Mesothelial cell of epicardium (in vitro differentiated cells): ENCODE results near the gene TYMS. TPM values are rescaled to one million over a fixed set of nuclear protein-coding genes. Genes with fewer than 3 reads are reported as not detected.

Experiments
- DNase-seq, 2 experiments: peaks; one replicate each; pipeline ENCODE4 v3.0.0; 2021; ENCODE audit warnings: low spot score in 2 of 2; ENCODE audit not compliant: unreplicated experiment in 2 of 2
- H3K27ac Mint-ChIP-seq: 2 replicates; pipeline ENCODE4 v1.8.0; 2021; ENCODE audit warnings: mixed read lengths
- H3K27me3 Mint-ChIP-seq: 2 replicates; pipeline ENCODE4 v1.8.0; 2021; ENCODE audit warnings: low read depth, mixed read lengths
- H3K36me3 Mint-ChIP-seq: 2 replicates; pipeline ENCODE4 v1.8.0; 2021; ENCODE audit warnings: mixed read lengths
- H3K4me1 Mint-ChIP-seq: 2 replicates; pipeline ENCODE4 v1.8.0; 2021; ENCODE audit warnings: mixed read lengths
- H3K4me3 Mint-ChIP-seq: 2 replicates; pipeline ENCODE4 v1.8.0; 2021; ENCODE audit warnings: mild to moderate bottlenecking, moderate library complexity, mixed read lengths
- H3K9me3 Mint-ChIP-seq: 2 replicates; pipeline ENCODE4 v1.8.0; 2021; ENCODE audit warnings: mixed read lengths
- total RNA-seq: library from RNA; stranded (reverse); gene quantifications from 3 replicates; pipeline ENCODE4 v1.2.1, GENCODE V29; 2021
- TF ChIP-seq, protein P1 (sequence below): fragments of 200-600 bp; sonication (generic); IDR thresholded peaks from one replicate; pipeline ENCODE4 v1.5.0; 2021; ENCODE audit warnings: antibody characterized with exemption; ENCODE audit not compliant: unreplicated experiment

TYMS gene
- total RNA-seq, 1 donor from 2014 or later, result 54.0 TPM

DNA sequence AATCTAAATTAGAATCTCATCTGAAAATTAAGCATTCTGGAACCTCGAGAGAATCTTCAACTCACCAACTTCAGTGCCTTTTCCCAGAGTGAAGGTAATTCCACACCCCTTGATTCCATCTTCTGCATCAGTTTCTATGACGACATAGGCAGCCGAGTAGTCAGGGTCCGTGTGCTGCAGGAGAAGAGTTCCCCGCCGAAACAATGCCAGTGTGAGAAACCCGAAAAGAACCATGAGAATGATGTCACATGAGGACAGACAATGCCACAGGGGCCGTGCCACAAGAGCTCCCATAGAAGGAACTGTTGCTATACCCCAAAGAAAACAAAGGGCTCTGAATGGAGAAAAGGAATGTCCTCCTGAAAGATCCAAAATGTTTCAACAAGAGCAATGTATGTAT lies 49.0 kb downstream of the TYMS start:
- H3K27me3 Mint-ChIP-seq, result no peaks in the 10 kb centered on the region
- peaks cover 9% of the 10 kb centered on the region for H3K4me1 Mint-ChIP-seq
- no peak overlapping the region for H3K27ac Mint-ChIP-seq
- DNase-seq, result no peak
- no peaks in the 10 kb centered on the region for H3K9me3 Mint-ChIP-seq
- H3K4me3 Mint-ChIP-seq, result no peak overlapping the region
- TF ChIP-seq, protein P1, sequence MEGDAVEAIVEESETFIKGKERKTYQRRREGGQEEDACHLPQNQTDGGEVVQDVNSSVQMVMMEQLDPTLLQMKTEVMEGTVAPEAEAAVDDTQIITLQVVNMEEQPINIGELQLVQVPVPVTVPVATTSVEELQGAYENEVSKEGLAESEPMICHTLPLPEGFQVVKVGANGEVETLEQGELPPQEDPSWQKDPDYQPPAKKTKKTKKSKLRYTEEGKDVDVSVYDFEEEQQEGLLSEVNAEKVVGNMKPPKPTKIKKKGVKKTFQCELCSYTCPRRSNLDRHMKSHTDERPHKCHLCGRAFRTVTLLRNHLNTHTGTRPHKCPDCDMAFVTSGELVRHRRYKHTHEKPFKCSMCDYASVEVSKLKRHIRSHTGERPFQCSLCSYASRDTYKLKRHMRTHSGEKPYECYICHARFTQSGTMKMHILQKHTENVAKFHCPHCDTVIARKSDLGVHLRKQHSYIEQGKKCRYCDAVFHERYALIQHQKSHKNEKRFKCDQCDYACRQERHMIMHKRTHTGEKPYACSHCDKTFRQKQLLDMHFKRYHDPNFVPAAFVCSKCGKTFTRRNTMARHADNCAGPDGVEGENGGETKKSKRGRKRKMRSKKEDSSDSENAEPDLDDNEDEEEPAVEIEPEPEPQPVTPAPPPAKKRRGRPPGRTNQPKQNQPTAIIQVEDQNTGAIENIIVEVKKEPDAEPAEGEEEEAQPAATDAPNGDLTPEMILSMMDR, result no peak
- peaks cover 20% of the 10 kb centered on the region for H3K36me3 Mint-ChIP-seq

DNA sequence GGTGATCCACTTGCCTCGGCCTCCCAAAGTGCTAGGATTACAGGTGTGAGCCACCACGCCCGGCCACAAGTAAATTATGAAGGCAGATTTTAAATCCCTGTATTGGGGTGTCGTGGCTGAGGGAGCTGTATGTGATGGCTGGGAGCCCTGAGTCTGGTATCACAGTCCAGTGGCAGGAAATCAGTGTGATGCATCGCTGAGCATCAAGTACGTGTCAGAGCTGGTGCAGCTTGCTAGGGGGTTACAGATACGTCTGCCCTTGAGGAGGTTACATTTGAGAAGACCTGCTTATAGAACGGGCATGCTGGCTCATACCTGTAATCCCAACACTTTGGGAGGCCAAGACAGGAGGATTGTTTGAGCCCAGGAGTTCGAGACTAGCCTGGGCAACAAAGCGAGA lies 50.6 kb downstream of the TYMS start:
- no peak overlapping the region for H3K27ac Mint-ChIP-seq
- no peaks in the 10 kb centered on the region for H3K27me3 Mint-ChIP-seq
- TF ChIP-seq, protein P1, result no peak
- H3K4me1 Mint-ChIP-seq, result peaks cover 7% of the 10 kb centered on the region
- peaks cover 22% of the 10 kb centered on the region for H3K36me3 Mint-ChIP-seq
- no peak for DNase-seq
- no peak overlapping the region for H3K4me3 Mint-ChIP-seq
- H3K9me3 Mint-ChIP-seq, result no peaks in the 10 kb centered on the region

DNA sequence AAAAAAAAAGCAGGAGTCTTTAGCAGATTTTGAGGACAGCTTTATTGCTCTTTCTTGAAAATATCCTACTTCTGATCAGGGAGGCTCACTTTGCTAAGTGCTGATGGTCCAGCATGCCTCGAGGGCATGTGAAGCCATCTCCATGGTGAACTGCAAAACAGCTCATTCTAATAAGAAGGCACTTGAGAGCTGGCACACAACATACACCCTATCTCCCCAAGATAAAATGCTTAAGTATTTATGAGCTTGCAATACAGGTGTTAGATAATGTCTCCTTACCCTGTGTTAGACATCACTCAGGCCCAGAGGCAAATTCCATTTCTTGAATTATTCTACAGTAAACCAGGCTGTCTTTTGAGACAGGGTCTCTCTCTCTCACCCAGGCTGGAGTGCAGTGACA lies 52.3 kb downstream of the TYMS start:
- H3K27me3 Mint-ChIP-seq, result no peaks in the 10 kb centered on the region
- no peak for DNase-seq
- H3K4me3 Mint-ChIP-seq, result no peak overlapping the region

DNA sequence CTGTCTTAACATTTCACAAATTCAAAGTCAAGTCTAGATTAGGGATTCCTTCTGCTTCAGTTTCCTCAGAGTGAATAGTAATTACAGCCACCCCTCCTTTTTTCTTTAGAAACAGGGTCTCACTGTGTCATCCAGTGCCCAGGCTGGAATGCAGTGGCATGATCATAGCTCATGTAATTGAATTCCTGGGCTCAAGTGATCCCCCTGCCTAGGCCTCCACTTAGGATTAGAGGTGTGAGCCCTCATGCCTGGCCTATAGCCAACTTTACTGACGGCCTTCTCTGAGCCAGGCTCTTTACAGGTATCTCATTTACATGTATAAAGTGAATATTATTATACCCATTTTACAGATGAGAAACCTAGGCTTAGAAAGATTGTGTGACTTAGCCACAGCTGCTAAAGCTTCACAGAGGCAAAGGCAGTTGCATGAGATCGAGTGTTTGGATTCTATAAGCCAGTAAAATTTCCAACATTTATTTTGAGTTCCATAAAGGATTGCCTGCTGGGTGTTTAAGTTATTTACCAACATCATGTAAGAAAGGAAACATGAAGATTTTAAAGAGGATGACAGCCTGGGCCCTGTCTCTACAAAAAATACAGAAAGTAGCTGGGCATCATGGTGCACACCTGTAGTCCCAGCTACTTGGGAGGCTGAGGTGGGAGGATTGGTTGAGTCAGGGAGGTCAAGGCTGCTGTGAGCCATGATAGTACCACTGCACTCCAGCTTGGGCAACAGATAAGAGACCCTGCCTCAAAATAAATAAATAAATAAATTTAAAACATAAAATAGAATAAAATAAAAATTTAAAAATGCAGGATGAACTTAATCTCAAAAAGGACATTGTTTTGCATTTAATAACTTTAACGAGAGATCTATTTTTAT lies 53.2 kb downstream of the TYMS start:
- H3K4me3 Mint-ChIP-seq, result peak overlapping the region; percentile 61
- H3K4me1 Mint-ChIP-seq, result peaks cover 7% of the 10 kb centered on the region

More for the DNA sequence above, 52.3 kb downstream of the TYMS start:
- no peak overlapping the region for H3K27ac Mint-ChIP-seq
- peaks cover 21% of the 10 kb centered on the region for H3K36me3 Mint-ChIP-seq
- peaks cover 4% of the 10 kb centered on the region for H3K9me3 Mint-ChIP-seq
- peaks cover 7% of the 10 kb centered on the region for H3K4me1 Mint-ChIP-seq
- TF ChIP-seq, protein P1, result no peak

DNA sequence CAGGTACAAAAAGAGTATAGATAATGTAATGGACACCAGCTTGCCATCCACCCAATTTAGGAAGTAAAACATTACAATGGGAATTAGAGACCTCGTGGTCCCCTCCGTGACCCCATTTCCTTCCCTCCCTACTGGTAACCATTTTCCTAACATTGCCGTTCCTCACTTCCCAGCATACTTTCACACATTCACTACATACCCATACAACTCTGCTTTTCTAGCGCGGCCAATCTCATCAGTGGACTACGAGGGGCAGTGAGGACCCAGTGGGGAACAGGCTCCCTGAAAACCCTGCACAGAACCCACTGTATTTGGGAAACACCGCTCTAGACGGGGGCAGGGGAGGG lies 53.8 kb downstream of the TYMS start:
- peaks cover 7% of the 10 kb centered on the region for H3K4me1 Mint-ChIP-seq
- no peak for DNase-seq
- peak overlapping the region; percentile 7 for H3K27ac Mint-ChIP-seq
- H3K36me3 Mint-ChIP-seq, result peaks cover 9% of the 10 kb centered on the region
- TF ChIP-seq, protein P1, result no peak
- no peaks in the 10 kb centered on the region for H3K27me3 Mint-ChIP-seq
- H3K9me3 Mint-ChIP-seq, result peaks cover 4% of the 10 kb centered on the region
- peak overlapping the region; percentile 61 for H3K4me3 Mint-ChIP-seq

More for the DNA sequence above, 53.2 kb downstream of the TYMS start:
- DNase-seq, result no peak
- H3K9me3 Mint-ChIP-seq, result peaks cover 4% of the 10 kb centered on the region
- H3K27ac Mint-ChIP-seq, result no peak overlapping the region
- H3K36me3 Mint-ChIP-seq, result peaks cover 13% of the 10 kb centered on the region
- TF ChIP-seq, protein P1, result no peak
- no peaks in the 10 kb centered on the region for H3K27me3 Mint-ChIP-seq
